ENCODE results near the gene FLYWCH1.

Gene FLYWCH1

GRCh38 chr16:2902337-2903130 is 9.2 kb upstream of the FLYWCH1 start:
- Mint-ChIP-seq H3K9me3 (peaks cover 19% of the 10 kb centered on the region), H3K36me3 (ENCODE audit: low read depth) (no peaks in the 10 kb centered on the region), H3K4me1 (peaks cover 28% of the 10 kb centered on the region), H3K27ac (no peak overlapping the region), H3K27me3 (ENCODE audit: low read depth, poor library complexity) (peaks cover 15% of the 10 kb centered on the region), H3K4me3 (no peak overlapping the region)
- no peak for DNase-seq
- TF ChIP-seq CTCF (IDR thresholded peaks at IDR 0.05) = no peak

GRCh38 chr16:2904100-2904921 is 7.4 kb upstream of the FLYWCH1 start:
- DNase-seq = peak; percentile 85
- H3K9me3 Mint-ChIP-seq = peaks cover 21% of the 10 kb centered on the region
- H3K4me3 Mint-ChIP-seq = peak overlapping the region; percentile 98
- peaks cover 25% of the 10 kb centered on the region for H3K27me3 Mint-ChIP-seq (ENCODE audit: low read depth, poor library complexity)
- no peaks in the 10 kb centered on the region for H3K36me3 Mint-ChIP-seq (ENCODE audit: low read depth)
- H3K27ac Mint-ChIP-seq = peak overlapping the region; percentile 92
- peak; percentile 89 for TF ChIP-seq CTCF (IDR thresholded peaks at IDR 0.05)
- H3K4me1 Mint-ChIP-seq = peaks cover 20% of the 10 kb centered on the region

DNA sequence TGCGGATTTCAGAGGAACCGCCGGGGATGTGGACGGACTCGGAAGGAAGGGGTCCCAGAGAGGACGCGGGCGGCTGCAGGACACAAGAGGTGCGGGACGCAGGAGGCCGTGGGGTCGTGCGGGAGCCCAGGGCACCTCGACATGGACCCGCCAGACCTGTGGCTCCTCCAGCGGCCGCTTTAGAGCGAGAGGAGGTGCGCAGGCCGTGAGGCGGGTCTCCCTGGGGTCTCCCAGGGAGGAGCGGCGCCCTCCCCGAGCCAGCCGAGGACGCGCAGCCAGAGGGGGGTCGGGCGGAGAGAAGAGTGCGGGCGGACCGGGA is 6.8 kb upstream of the FLYWCH1 start:
- Mint-ChIP-seq H3K4me1 (peaks cover 17% of the 10 kb centered on the region), H3K36me3 (ENCODE audit: low read depth) (no peaks in the 10 kb centered on the region), H3K4me3 (peak overlapping the region; percentile 98), H3K27ac (peak overlapping the region; percentile 92), H3K27me3 (ENCODE audit: low read depth, poor library complexity) (peaks cover 28% of the 10 kb centered on the region), H3K9me3 (peaks cover 21% of the 10 kb centered on the region)
- no peak for DNase-seq
- no peak for TF ChIP-seq CTCF (IDR thresholded peaks at IDR 0.05)

- peaks cover 21% of the 10 kb centered on the region for H3K9me3 Mint-ChIP-seq
- H3K27ac Mint-ChIP-seq = no peak overlapping the region
- peaks cover 17% of the 10 kb centered on the region for H3K4me1 Mint-ChIP-seq
- H3K4me3 Mint-ChIP-seq = peak overlapping the region; percentile 98
- H3K27me3 Mint-ChIP-seq (ENCODE audit: low read depth, poor library complexity) = peaks cover 27% of the 10 kb centered on the region
- peak; percentile 97 for DNase-seq
- no peak for TF ChIP-seq CTCF (IDR thresholded peaks at IDR 0.05)
- H3K36me3 Mint-ChIP-seq (ENCODE audit: low read depth) = no peaks in the 10 kb centered on the region
These were observed 6.3 kb upstream of the FLYWCH1 start for GRCh38 chr16:2905241-2905987.

GRCh38 chr16:2905988-2906387 is 5.7 kb upstream of the FLYWCH1 start:
- Mint-ChIP-seq H3K4me1 (peaks cover 17% of the 10 kb centered on the region), H3K9me3 (peaks cover 21% of the 10 kb centered on the region), H3K27ac (no peak overlapping the region), H3K36me3 (ENCODE audit: low read depth) (no peaks in the 10 kb centered on the region), H3K4me3 (peak overlapping the region; percentile 39), H3K27me3 (ENCODE audit: low read depth, poor library complexity) (peaks cover 31% of the 10 kb centered on the region)
- DNase-seq = no peak
- no peak for TF ChIP-seq CTCF (IDR thresholded peaks at IDR 0.05)

All from nephron progenitor cell (in vitro differentiated cells).